ENCODE results near the gene RIMS3.
"Not testable (repeated sequence)": the region's sequence is repeated elsewhere in the genome, so short reads cannot be mapped to it uniquely, and the experiment has no call there.

RIMS3 gene

GRCh38 chr1:40665335-40666171 lies at the start of gene RIMS3:
Gene RIMS3 (minus strand): TSS chr1:40665682. CDS start chr1:40641925, 23,757 bp downstream.
- FAIRE-seq (peak; percentile 87), DNase-seq (ENCODE audit: insufficient read length, low spot score) (peak; percentile 90)

- peak; percentile 53 for FAIRE-seq
- DNase-seq (ENCODE audit: insufficient read length, low spot score): no peak
Observed at GRCh38 chr1:40712997-40713396, 47.5 kb upstream of the RIMS3 start.

GRCh38 chr1:40712405-40712944 lies 47.0 kb upstream of the RIMS3 start:
- FAIRE-seq (no peak), DNase-seq (ENCODE audit: insufficient read length, low spot score) (no peak)

- FAIRE-seq: peak; percentile 61
- no peak for DNase-seq (ENCODE audit: insufficient read length, low spot score)
Observed at GRCh38 chr1:40711465-40712404, 46.3 kb upstream of the RIMS3 start.

GRCh38 chr1:40710581-40711315 lies 45.3 kb upstream of the RIMS3 start:
- FAIRE-seq (no peak), DNase-seq (ENCODE audit: insufficient read length, low spot score) (no peak)

GRCh38 chr1:40709802-40710278 lies 44.4 kb upstream of the RIMS3 start:
- FAIRE-seq: no peak
- DNase-seq (ENCODE audit: insufficient read length, low spot score): no peak

DNA sequence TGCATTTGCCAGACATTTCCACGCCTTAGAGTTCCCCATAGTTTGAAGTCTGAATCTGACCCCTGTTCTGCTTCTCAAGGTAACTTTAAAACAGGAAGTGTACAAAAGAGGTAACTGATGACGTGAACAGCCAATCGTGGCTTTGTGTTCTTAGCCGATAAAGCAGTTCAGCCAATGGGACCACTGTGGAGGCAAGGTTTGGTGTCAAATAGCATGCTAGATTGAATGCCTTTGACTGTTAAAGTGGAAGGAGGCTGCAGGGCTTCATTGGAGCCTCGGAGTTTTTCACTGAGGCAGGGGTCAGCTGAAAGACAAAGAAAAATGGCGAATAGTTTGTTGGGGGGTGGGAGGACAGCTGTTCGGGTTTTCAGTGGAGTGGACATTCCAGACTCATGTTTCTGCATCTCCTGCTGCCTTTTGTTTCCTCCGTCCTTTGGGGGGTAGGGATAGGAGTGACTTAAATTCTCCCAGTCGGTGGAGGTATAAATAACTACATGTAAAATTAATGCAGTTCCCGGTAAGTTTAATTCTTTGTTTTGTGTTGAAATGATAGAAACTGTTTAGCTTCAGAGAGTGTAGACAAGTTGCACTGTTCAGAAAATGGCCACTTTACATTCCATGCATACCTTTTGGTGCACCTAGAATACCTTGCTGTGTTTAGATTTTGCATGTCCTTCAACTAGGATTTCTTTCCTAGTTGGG lies 43.8 kb upstream of the RIMS3 start:
- peak; percentile 91 for FAIRE-seq
- DNase-seq (ENCODE audit: insufficient read length, low spot score): peak; percentile 54

- FAIRE-seq: no peak
Observed at GRCh38 chr1:40708750-40709099, 43.2 kb upstream of the RIMS3 start.

DNA sequence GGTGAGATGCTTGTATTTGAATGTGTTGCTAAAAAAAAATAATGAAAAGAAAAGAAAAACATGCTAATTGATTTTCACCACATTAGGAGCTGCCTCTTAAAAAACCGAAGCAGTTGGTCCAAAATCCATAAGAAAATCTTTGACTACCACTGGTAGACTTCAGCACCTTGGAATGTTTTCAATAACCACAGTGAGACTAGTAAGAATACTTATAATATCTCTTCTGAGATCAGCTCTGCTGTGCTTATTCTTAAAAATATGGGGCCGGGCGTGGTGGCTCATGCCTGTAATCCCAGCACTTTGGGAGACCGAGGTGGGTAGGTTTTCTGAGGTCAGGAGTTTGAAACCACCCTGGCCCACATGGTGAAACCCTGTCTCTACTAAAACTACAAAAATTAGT lies 41.1 kb upstream of the RIMS3 start:
- FAIRE-seq: no peak
- DNase-seq (ENCODE audit: insufficient read length, low spot score): no peak

More at GRCh38 chr1:40708750-40709099, 43.2 kb upstream of the RIMS3 start:
- DNase-seq (ENCODE audit: insufficient read length, low spot score): peak; percentile 40

- DNase-seq (ENCODE audit: insufficient read length, low spot score): no peak
- peak; percentile 23 for FAIRE-seq
Observed at GRCh38 chr1:40704817-40705733, 39.6 kb upstream of the RIMS3 start.

- no peak for DNase-seq (ENCODE audit: insufficient read length, low spot score)
Observed at GRCh38 chr1:40703316-40703715, 37.8 kb upstream of the RIMS3 start.

DNA sequence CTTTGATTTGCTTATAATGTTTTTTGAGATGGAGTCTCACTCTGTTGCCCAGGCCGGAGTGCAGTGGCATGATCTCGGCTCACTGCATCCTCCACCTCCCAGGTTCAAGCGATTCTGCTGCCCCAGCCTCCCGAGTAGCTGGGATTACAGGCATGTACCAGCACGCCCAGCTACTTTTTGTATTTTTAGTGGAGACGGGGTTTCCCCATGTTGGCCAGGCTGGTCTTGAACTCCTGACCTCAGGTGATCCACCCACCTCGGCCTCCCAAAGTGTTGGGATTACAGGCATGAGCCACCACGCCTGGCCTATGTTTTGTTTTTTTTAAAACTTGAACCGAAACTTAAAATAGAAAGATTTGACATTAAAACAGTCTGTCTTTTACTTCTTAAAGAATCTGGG lies 37.3 kb upstream of the RIMS3 start:
- not testable (repeated sequence) for DNase-seq (ENCODE audit: insufficient read length, low spot score); FAIRE-seq

More at GRCh38 chr1:40703316-40703715, 37.8 kb upstream of the RIMS3 start:
- FAIRE-seq: no peak

- peak; percentile 45 for FAIRE-seq
- no peak for DNase-seq (ENCODE audit: insufficient read length, low spot score)
Observed at GRCh38 chr1:40701684-40702083, 36.2 kb upstream of the RIMS3 start.

- DNase-seq (ENCODE audit: insufficient read length, low spot score) (no peak), FAIRE-seq (peak; percentile 62)
Observed at GRCh38 chr1:40699787-40700186, 34.3 kb upstream of the RIMS3 start.

GRCh38 chr1:40697436-40697835 lies 32.0 kb upstream of the RIMS3 start:
- DNase-seq (ENCODE audit: insufficient read length, low spot score) (no peak), FAIRE-seq (no peak)

DNA sequence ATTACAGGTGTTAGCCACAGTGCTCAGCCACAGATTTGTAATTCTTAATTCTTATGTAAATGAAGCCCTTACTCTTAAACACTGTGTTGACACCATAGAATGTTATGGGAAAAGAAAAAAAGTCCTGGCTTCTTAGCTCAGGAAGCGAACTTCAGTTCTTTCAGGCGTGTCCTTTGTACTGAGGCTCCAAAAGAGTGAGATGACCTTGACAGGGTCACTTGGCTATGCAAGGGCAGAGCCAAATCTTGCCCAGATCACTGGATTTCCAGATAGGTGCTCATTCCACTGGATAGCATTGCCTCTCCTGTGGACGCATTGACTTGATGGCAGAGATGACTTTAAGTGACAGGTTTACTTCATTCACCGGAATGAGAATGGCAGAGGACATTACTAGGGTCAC lies 30.8 kb upstream of the RIMS3 start:
- no peak for FAIRE-seq
- no peak for DNase-seq (ENCODE audit: insufficient read length, low spot score)

DNA sequence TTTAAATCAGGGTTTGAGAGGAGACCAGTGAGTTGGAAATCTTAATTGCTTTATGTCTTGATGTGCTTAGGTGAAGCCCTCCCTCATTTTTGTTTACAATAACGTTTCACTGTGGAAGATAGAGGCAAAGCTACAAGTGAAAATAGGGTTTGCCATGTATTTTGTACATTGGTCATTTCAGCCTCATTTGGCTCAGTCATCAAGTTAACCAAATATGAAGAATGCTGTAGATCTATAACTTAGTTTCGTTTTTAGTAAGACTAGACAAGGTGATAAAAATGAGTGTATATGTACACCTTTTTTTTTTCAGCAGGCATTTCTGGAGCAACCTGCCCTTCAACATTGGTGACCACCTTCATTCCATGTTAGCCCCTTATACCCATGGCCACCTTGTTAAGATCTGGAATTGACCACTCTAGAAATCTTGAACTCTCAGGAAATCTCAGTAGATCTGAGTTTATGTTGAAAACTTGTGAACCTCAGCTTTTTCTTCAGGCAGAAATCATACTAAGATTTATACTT lies 28.9 kb upstream of the RIMS3 start:
- no peak for DNase-seq (ENCODE audit: insufficient read length, low spot score)
- peak; percentile 62 for FAIRE-seq

- FAIRE-seq (no peak), DNase-seq (ENCODE audit: insufficient read length, low spot score) (no peak)
Observed at GRCh38 chr1:40693425-40693824, 27.9 kb upstream of the RIMS3 start.
